DOHH2 (cell line): ENCODE measurements around the gene DRICH1.

ENCODE experiments used
- CTCF ChIP-seq: fragments of 200-600 bp; sonication (generic); IDR thresholded peaks from one replicate; pipeline ENCODE4 v1.5.1; 2014; ENCODE audit warnings: antibody characterized with exemption, mild to moderate bottlenecking, low read depth, low read length; ENCODE audit not compliant: poor library complexity, severe bottlenecking
- EZH2phosphoT487 ChIP-seq: fragments of 200-600 bp; sonication (generic); IDR thresholded peaks from 2 replicates; pipeline ENCODE4 v1.6.1; 2017; ENCODE audit warnings: borderline replicate concordance, mild to moderate bottlenecking, antibody characterized with exemption, low read length, moderate library complexity, mixed read lengths

- no peak for TF ChIP-seq CTCF
- TF ChIP-seq EZH2phosphoT487, result no peak
Measured at GRCh38 chr22:23652711-23653110, 20.6 kb upstream of the DRICH1 start.
